NCI-H2171 treated with DMSO at 0.1 percent for 48 hours (cell line): ENCODE data around the gene MPC2.

Experiments used
- DNase-seq: peaks from one replicate; lab custom pipeline; 2025; lab: John Stamatoyannopoulos, UW

The MPC2 gene

GRCh38 chr1:167936930-167937708 is at the start of gene MPC2:
TSS of gene MPC2 (minus strand) at chr1:167937072. CDS start at chr1:167935841, 1,231 bp downstream.
- DNase-seq: peak; percentile 70

- no peak for DNase-seq
Observed at GRCh38 chr1:167984886-167985489, 48.1 kb upstream of the MPC2 start.

- no peak for DNase-seq
Observed at GRCh38 chr1:167983797-167984420, 47.0 kb upstream of the MPC2 start.

DNA sequence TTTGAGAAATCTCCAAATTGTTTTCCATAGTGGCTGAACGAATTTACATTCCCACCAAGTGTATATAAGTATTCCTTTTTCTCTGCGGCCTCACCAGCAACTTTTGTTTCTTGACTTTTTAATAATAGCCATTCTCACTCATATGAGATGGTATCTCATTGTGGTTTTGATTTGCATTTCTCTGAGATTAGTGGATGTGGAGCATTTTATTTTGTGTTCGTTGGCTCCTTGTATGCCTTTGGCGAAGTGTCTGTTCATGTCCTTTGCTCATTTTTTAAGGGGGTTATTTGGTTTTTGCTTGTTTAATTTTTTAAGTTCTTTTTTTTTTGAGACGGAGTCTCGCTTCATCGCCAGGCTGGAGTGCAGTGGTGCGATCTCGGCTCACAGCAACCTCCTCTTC is 45.1 kb upstream of the MPC2 start:
- no peak for DNase-seq

DNA sequence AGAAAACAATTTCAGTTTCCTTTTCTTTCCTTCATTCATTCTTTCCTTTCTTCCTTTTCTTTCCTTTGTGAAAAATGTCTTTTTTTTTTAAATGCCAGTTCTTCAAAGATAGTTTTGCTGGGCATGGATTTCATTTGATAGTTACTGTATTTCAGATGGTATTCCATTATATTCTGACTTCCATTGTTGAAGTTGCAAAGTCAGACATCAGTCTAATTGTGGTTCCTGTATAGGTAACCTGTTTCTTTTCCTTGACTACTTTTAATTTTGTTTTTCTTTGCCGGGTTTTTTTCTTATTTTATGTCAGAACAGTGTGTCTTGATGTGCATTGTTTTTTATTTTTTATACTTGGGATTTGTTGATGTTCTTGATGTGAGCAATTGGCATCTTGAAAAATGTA is 40.4 kb upstream of the MPC2 start:
- no peak for DNase-seq

GRCh38 chr1:167974698-167975097 is 37.8 kb upstream of the MPC2 start:
- no peak for DNase-seq

DNA sequence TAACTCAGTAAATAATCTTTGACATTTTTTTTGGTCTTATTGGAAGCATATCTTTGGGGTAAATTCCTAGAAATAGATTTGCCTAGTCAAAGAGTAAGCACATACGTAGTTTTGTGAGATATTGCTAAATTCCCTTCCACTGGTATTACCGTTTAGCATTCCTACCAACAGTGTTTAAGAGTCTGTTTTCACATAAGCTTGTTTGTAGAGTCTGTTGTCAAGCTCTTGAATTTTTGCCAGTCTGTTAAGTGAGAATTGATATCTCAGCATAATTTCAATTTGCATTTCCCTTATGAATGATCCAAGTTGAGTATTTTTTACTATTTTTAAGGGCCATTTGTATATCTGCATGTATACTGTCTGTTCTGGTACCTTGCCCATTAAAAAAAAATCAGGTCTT is 37.0 kb upstream of the MPC2 start:
- no peak for DNase-seq

GRCh38 chr1:167968569-167968968 is 31.7 kb upstream of the MPC2 start:
- no peak for DNase-seq

- no peak for DNase-seq
Observed at GRCh38 chr1:167966050-167966449, 29.2 kb upstream of the MPC2 start.

DNA sequence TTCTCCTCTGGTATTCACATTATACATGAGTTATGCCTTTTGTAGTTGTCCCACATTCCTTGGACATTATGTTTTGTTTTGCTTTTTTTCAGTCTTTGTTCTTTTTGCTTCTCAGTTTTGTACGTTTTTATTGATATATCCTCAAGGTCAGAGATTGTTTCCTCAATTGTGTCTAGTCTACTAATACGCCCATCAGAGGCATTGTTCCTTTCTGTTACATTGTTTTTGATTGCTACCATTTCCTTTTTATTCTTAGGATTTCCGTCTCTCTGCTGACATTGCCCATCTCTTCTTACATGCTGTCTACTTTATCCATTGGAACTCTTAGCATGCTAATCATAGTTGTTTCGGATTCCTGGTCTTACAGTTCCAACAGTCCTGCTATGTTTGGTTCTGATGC is 27.8 kb upstream of the MPC2 start:
- no peak for DNase-seq

- DNase-seq: no peak
Observed at GRCh38 chr1:167957710-167958109, 20.8 kb upstream of the MPC2 start.

- DNase-seq: no peak
Observed at GRCh38 chr1:167955915-167956314, 19.0 kb upstream of the MPC2 start.

- no peak for DNase-seq
Observed at GRCh38 chr1:167950569-167950968, 13.7 kb upstream of the MPC2 start.

DNA sequence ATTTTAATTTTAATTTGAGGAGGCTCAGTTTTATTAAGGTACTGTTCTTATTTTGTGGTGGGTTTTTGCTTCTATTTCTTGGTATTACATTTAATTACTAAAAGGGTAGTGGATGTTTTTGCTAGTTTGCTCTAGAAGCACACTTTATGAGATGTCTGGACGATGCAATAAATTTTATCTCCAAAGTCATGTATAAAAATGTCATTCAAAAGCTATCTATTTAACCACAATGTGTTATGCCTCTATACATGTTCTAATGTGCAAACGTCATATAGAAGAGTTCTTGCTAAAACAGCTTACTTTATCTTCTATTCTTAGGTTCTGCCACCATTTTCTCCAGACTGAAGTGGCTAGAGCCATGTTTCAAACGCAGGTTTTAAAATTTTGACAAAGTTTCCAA is 12.9 kb upstream of the MPC2 start:
- DNase-seq: no peak

GRCh38 chr1:167947733-167948132 is 10.9 kb upstream of the MPC2 start:
- DNase-seq: no peak

- DNase-seq: no peak
Observed at GRCh38 chr1:167943541-167943940, 6.7 kb upstream of the MPC2 start.

GRCh38 chr1:167940264-167940663 is 3.4 kb upstream of the MPC2 start:
- no peak for DNase-seq

DNA sequence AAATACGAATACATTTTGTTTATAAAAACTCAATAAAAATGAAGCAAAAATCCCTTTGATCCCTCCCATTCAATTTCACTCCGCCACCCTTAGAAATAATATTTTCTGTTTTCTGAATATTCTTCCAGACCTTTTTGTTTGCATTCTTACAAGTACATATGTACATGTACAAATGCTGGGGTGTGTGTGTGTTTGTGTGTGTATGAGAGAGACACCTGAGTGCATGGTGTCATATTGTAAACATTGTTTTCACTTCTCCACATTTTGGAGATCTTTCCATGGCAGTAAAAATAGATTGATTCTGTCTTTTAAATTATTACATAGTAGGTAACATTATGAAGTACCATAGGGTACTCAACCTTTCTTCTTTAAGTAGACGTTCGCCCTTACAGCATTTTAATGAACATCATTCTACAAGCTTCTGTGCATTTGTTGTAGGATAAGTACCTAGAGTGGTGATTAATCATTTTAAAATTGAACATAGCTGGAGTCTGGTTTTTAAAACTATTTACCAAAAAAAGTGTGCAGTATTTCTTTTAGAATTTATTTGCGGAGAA is 1.3 kb upstream of the MPC2 start:
- no peak for DNase-seq

GRCh38 chr1:167937709-167938010 is 788 bp upstream of the MPC2 start:
- DNase-seq: no peak

- peak; percentile 96 for DNase-seq
Observed at GRCh38 chr1:167936068-167936929, 573 bp downstream of the MPC2 start, which contains the start of gene DCAF6. TSS of gene DCAF6 (plus strand) at chr1:167936683. CDS start at chr1:167936912, 229 bp downstream.

DNA sequence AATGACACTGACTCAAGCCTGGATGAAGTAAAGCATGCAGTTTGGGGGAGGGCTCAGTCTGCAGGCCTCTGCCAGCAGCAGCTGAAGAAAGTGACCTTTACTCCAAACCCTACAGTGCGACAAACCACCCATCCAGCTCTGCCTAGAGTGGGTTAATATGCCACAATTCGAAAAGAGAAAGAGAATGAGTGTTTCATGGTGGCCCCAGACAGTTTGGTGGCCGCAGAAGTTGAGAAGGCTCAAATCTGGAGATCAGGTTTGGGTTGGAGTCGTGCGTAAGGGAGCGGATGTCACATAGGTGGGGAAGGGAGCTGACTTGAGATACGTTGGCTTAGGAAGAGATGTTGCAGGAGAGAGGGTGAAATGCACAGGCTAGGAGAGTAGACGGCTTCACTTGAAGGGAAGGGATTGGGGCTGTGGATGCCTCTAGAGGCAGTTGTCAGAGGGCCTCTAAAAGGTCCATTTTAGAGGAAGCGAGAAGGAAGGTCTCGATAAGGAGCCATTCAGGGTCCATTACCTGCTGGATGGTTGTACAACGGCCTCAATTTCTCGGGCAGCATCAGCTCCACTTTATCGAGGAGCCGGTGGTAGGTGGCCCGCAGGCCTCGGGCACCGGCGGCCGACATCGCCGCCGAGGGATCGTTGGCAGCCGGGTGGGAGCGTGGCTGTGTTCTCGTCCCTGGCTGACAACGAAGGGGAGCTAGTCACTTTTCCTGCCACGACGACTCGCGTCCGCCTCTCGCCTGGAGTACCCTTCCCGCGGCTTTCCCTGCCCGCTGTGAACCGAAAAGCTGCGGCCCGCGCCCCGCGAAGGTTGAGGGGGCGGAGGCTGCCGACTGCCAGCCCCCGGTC is 1.4 kb downstream of the MPC2 start:
- DNase-seq: peak; percentile 64
